ENCODE data around the gene PRELID3B.
A peak's percentile ranks its signal among the peaks of the same experiment; 100 is the strongest.

The PRELID3B gene

DNA sequence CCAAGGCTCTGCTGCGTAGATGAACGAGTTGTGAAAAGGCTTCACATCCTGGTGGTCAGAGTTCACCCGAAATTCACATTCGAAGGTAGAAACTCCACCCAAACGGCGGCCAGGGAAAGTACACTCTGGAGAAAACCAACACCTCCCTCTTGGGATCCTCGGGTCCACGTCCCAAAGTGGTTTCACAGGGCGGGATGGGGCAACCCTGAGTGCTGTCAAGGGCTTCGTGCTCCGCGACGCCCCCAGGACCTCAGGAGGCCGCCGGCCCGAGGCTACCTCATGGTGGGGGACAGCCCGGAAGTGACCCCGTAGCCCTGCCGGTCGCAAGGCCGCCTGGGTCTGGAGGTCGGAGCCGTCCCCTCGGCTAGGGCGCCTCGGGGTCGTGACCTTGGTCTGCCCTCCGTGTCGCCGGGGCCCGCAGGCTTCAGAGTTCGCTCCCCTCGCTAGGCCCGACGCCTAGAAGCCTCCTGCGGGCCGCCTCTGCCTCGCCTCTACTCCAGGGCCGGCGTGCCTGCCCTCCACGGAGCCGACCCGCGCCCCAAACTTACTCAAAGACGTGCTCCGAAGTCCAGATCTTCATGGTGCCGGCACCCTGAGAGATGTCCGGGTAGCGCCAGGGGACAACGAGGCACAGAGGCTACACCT, at the start of gene PRELID3B:
PRELID3B (minus strand) TSS at position 636 of the 645 bp plus-strand sequence; CDS start at position 580, 56 bp downstream.
- DNase-seq (ENCODE audit: low read depth): no peak

GRCh38 chr20:59087829-59088433, 45.3 kb upstream of the PRELID3B start:
- DNase-seq (ENCODE audit: low read depth): peak; percentile 71

- DNase-seq (ENCODE audit: low read depth): no peak
Observed at GRCh38 chr20:59086923-59087322, 44.3 kb upstream of the PRELID3B start.

- no peak for DNase-seq (ENCODE audit: low read depth)
Observed at GRCh38 chr20:59084041-59084850, 41.7 kb upstream of the PRELID3B start.

DNA sequence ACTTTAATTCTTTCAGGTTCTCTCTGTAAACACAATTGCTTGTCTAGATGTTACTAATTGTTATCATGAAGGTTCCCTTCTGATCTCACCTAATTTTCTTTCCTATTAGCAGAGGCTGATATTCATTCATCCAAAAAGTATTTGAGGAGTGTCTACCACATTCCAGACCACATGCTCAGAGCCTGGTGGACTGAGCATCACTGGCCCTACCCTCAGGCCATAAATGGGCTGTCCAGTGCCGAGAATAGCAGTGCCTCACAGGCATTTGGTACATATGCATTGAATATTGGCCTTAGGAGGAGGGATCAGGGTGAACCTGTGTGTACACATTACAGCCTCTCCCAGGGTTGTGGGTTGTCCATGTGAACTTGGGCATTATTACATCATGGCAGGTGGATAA, 40.4 kb upstream of the PRELID3B start:
- DNase-seq (ENCODE audit: low read depth): no peak

DNA sequence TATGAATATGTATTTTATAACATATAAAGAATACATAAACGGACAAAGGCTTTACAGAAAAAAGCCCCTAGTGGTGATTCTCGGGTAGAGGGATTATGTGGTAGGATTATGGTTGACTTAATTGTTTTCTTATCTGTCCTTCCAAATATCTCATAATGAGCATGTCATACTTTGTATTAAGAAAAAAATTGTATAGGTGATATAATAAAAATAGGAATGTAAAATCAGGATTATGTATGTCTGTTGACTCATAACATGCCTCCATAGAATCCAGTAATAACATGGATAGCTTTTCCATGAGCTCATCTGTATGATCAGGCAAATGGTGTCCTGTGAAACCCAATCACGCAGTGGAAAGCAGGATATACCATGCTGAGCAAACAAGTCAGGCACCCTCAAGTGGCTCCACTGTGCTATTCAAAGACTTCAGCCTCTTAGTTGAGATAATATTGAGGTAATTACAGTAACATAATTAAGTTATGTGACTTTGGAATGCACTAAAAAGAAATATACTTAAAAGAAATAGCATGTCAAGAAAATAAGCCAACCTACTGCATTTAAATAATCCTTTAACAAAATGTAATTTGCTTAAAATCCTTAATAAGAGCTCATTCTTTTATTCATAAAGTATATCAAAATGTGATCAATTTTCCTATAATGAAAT, 39.6 kb upstream of the PRELID3B start:
- no peak for DNase-seq (ENCODE audit: low read depth)

DNA sequence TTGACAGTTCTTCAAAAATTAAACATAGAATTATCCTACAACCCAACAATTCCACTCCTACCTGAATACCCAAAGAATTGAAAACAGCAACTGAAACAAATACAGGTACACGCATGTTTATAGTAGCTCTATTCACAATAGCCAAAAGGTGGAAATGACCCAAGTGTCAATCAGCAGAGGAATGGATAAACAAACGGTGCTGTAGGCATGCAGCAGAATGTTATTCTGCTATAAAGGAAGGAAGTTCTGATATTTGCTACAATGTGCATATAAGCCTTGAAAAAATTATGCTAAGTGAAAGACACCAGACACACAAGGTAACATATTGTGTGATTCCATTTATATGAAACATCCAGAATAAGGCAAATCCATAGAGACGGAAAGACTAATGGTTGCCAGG, 38.5 kb upstream of the PRELID3B start:
- DNase-seq (ENCODE audit: low read depth): no peak

DNA sequence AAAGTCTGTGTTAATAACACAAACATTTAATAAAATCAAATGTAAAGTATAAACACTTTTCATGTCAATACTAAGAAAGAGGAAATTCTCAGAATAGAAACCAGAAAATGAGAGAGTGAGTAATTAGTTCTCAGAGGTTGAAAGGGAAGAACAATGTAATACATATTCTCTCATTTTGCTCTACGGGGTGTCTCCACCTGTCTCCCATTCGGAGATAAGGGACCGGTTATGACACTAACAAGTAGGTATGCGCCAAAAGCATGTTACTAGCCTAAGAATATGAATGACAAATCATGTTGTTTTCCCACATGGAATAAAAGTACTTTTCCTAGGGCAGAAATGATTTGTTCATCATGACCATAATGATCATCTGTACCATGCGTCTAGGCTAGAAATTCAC, 35.6 kb upstream of the PRELID3B start:
- no peak for DNase-seq (ENCODE audit: low read depth)

DNA sequence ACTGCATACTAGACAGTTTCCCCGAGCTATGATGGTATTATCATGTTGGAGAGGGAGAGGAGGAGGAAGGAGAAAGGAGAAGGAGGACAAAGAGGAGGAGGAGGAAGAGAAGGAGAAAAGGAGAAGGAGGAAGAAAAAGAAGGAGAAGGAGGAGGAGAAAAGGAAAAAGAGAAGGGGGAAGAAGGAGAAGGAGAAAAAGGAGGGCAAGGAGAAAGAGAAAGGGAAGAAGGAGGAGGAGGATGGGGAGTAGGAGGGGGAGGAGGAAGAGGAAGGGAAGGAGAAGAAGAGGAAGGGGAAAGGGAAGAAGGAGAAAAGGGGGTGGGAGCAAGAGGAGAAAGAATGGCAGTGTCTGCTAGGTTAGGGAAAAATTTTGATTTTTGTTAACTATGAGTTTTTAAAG, 35.1 kb upstream of the PRELID3B start:
- no peak for DNase-seq (ENCODE audit: low read depth)

- DNase-seq (ENCODE audit: low read depth): no peak
Observed at GRCh38 chr20:59075934-59076508, 33.4 kb upstream of the PRELID3B start.

DNA sequence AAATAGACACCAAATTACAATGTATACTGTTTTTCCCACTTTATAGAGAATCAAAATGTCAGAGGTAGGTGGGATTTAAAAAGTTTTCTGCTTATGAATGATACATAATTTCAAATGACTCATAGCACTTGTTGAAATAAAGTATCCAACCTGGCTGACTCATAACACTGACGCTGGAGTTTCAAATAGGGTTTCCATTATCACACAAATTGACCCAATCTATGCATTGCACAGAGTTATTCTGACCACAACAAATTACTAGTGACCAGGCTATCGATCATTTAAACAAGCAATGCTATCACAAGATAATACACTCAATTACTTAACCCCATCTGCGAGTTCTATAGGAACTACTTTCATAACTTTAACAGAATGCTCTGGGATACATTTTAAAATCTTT, 31.9 kb upstream of the PRELID3B start:
- no peak for DNase-seq (ENCODE audit: low read depth)

DNA sequence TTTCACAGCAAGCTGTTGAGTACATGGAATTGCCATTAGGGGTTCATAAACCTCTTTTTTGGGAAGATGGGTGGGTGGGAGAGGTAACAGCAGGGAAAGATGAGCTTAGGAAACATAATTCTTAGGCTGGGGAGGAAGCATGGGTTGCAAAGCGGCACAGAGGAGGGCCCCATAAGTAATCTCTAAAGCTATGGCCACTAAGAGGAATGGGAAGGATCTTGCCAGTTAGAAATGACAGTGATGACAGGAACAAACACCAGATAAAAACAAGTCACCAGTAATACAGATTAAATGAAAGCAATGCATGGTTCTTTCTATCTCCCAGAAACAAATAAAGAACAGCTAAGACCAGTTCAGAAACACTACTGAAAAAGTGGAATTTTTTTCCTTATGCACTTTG, 31.0 kb upstream of the PRELID3B start:
- DNase-seq (ENCODE audit: low read depth): no peak

DNA sequence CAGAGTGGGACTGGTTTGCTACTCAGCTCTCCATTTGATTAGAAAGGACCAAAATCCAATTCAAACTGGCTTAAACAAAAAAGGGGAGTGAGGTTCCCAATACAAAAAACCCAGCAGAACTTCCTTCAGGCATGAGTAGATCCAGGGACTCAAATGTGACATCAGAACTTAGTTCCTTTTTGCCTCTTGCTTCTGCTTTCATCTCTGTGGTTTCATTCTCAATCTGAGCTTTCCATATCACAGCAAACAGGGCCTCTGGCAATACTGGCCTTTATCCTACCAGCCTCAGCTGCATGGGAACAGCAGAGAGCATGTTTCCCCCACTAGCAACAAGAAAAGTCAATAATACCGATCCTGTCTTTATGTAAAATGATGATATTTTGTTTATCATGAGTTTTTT, 28.6 kb upstream of the PRELID3B start:
- no peak for DNase-seq (ENCODE audit: low read depth)

- DNase-seq (ENCODE audit: low read depth): no peak
Observed at GRCh38 chr20:59069026-59069425, 26.4 kb upstream of the PRELID3B start.

DNA sequence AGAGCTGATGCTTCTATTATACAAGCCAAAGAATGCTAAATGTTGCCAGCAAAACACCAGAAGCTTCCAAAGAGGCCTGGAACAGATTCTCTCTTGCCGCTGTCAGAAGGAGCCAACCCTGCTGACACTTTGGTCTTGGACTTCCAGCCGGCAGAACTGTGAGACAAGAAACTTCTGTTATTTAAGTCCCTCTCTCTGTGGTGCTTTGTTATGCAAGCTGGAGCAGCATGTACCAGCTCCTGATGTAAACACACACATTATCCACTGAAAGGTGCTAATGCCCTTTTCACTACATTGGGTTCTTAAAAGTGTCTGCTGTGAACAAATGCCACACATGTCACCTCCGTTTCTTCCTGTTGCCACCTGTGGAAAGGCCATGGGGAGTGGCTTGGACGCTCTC, 25.9 kb upstream of the PRELID3B start:
- DNase-seq (ENCODE audit: low read depth): no peak

DNA sequence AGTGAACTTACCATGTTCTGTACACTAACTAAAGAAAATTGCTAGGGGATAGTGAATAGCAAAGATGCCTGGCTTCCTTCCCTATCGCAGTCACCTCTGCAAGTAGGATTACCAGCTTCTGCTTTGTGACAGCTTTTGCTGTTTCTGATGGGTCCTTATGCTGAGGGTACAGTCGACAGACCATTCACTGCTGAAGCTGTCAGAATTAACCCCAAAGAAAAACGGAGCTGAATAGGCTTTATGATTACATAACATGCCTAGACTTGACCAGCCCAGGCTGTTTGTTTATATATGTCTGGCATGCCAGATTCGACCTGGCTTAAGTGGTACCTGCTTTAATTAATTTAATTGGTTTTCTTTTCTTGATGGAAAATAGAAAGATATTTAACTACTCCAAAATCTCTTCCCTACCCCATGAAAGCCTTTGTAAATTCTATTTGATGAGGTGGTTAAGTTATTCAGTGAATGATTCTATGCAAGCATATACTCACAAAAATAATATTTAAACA, 21.7 kb upstream of the PRELID3B start:
- no peak for DNase-seq (ENCODE audit: low read depth)

DNA sequence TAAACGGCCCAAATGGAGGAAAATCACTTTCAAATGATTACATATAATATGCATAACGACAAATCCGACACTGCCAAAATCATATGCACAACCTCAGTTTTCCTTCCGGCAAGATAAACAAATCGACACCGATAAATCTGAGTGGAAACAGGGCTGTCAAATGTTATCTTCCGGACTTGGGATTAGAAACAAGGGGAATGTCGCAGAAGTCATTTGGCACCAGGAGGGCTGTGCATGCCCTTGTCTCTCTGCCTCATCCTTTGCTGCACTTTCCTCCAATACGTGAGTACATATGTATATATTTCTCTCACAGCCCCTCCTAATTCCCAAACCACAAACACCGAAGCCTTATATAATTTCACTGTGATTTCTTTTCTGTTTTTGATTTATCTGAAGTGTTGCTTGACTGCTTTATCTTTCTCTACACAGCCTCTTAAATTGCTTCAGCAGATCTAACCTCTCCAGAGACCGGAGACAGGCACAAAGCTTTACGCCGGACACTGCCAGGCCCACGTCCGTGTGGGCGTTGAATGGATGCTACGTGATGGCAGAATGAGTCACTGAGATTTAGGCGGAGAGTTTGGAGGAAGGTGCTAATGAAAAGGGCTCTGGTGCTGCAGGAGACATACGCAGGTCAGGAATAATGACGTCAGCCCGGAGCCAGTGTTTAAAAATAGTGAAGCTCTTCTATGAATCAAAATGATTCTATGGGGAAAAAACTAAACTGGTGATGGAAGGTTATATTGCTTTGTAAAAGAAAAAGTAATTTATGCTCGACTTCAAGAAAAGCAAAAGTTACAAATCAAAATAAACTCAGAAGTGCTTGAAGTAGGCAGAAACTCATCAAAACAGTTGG, 21.0 kb upstream of the PRELID3B start:
- no peak for DNase-seq (ENCODE audit: low read depth)

- no peak for DNase-seq (ENCODE audit: low read depth)
Observed at GRCh38 chr20:59062081-59062480, 19.5 kb upstream of the PRELID3B start.

DNA sequence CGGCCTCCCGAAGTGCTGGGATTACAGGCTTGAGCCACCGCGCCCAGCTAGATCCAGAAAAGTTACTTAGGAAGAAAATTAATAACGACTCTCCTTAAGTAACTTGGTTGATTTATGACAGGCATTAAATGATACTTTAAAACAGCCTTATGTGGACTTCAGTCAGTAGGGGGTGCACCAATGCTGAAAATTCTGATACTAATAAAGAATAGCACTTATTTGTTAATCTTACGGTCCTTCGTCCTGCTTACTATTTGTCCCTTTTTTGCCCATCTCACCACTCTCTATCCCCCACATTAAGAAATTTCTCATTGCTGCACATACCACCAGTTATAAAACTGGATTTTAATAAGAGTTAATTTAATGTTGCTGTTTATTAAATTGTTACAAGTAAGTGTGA, 12.7 kb upstream of the PRELID3B start:
- DNase-seq (ENCODE audit: low read depth): no peak

GRCh38 chr20:59051666-59052185, 9.1 kb upstream of the PRELID3B start:
- no peak for DNase-seq (ENCODE audit: low read depth)

DNA sequence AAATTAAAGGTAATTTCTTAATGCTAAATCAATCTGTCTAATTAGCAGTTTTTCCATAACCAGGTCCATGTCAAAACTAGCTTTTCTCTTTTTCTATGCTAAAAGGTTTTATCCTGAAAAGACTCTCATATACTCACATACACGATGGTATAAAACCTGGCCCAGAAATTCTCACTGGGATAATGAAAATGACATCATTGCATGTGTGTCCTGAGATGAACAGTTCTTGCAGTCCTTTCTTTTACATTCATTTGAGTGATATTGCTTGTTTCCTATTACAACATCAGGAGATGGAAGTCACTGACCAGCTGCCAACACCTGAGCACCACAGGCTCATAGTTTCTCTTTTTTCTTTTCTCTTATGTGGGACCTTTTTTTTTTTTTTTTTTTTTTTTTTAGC, 7.9 kb upstream of the PRELID3B start:
- no peak for DNase-seq (ENCODE audit: low read depth)
